ENCODE measurements around the gene FAM120B.
"Not testable (repeated sequence)": the region's sequence is repeated elsewhere in the genome, so short reads cannot be mapped to it uniquely, and the experiment has no call there.

Gene FAM120B

DNA sequence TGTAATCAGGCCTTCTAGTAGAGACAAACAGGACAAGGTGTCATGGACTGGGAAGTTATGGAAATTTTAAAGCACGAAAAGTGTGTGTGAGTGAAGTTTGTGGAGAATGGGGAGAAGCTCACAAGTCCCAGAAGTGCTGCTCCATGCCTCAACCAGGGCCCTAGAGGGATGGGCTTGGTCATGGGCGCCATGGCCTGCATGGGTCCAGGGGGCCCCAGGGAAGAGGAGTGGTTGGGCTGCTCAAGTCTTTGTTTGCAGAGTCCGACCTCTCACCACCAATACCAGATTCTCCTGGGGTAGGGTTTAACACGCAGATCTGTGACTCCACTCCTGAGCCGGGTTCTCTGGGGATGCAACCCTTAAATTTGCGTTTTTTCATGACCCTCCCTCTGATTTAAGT, 88.4 kb downstream of the FAM120B start:
- no peak for DNase-seq

GRCh38 chr6:170398743-170399369, 92.3 kb downstream of the FAM120B start:
- DNase-seq: not testable (repeated sequence)

DNA sequence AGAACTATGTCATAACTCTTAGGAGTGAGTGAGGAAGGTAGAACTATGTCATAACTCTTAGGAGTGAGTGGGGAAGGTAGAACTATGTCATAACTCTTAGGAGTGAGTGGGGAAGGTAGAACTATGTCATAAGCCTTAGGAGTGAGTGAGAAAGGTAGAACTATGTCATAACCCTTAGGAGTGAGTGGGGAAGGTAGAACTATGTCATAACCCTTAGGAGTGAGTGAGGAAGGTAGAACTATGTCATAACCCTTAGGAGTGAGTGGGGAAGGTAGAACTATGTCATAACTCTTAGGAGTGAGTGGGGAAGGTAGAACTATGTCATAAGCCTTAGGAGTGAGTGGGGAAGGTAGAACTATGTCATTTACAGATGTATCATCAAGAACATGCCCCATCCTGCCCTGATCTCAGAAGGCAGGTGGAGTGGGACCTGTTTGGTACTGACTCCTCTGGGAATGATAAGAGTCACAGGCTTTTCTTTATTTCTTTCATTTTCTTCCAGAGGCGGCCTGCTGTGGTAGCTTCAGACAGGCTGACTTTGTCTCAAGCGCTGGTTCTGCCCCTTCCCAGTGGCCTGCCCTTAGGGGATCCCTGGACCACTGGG, 93.5 kb downstream of the FAM120B start:
- DNase-seq: not testable (repeated sequence)

DNA sequence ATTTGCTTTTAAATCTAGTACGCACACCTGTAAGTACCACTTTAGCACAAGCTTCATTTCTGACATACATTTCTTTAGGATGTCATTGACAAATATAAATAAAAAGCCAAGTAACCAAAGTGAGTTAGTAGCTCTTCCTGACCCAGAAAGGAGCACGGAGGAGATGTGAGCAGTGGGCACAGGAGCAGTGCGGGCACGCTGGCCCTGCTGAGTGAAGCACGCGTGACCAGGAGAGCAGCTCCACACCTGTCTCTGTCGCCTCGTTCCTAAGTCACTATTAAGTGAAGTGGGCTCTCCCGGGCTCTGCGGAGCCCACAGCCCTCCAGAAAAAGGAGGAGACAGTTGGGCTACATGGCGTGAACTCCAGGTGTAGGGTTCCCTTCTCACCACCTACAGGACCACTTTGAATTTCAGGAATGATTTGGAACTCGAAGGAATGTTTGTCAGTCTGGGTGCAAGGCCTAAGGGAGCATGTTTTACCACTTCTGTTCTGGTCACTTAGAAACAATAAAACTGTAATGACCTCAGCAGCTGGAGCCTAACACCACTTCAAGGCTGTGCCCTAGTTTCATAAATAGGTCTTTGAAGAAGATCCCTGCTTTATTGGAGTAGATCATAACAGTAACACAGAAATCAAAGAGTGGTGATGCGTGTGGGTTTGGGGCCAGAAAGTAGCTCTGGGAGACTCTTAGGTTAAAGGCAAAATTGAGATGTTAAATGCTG, 95.9 kb downstream of the FAM120B start:
- no peak for DNase-seq

DNA sequence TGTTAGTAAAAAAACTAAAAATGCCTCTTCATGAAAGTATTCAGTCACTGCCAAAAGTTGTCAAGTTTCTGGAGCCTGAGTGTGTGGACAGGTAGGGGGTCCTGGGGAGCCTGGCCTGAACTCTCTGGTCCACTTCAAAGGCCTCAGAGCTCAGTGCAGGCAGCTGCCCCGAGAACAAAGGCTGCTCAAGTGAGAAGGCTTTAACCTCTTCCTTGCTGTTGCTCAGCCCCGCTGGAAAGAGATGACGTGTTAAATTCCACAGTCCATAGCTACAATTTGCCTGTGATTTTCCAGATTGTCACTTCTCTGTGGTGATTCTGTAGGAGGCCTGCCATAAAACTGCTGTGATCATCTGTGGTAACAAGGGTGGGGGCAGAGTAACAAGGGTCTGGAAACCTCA, 96.9 kb downstream of the FAM120B start:
- DNase-seq: no peak

DNA sequence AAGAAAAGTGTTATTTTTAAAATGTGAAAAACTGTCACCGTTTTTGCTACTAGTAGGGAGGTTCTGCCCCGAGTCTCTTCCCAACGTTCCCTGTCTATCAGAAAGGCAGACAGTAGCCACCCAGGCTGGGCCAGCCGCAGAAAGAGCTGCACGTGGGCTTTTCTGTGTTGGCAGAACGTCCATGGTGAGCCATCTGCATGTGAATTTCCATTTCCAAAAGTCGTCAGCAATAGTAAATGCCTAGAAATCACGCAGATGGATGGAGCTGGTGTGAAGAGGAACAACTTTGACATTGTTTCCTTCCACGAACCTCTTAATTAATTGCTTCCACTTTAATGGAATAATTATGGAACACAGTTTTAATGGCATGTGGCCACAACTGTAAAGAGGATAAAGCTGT, 97.5 kb downstream of the FAM120B start:
- DNase-seq: no peak

DNA sequence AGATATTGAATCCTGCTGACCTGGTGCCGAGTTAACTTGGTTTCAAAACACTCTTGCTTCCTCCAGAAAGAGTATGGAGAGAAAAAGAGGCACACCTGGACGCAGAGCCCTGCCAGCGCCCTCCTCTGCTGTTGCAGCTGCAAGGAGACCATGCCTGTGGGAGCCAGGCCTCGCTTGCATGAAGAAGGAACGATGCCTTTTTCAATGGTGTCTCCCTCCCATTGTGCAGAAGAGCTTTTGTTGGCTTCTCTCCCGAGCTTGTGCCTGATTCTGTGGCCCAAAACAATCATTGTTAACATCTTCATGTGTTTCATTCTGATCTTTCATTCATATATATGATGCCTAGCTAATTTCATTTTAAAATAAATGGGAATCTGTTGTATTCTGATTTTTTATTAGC, 98.1 kb downstream of the FAM120B start:
- no peak for DNase-seq

DNA sequence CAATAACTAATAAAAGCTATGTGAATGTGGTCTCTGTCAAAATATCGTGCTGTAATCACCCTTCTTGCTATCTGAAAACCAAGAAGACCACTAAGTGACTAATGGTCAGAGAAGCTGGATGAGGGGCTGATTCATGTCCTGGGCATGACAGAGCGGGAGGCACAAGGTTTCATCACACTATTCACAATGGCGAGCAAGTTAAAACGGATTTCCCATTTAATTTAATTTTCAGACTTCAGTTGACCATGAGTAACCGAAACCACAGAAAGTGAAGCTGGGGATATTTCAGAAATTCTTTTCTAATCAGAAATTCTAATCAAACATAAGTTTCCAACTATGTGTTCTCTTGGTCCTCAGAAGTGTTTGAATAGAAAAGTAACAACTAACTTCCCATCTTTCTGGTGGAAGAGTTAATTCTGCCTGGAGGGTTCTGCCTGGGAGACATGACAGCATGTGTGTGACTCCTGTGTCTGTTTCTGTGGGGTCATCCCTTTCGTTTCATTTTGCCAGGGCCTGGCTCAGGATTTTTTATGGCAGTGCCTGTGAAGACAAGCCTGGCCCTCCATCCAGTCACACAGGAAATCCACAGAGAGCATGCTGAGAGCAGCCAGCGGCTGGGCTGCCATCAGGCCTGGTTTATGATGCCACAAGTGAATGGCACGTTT, 98.9 kb downstream of the FAM120B start:
- DNase-seq: no peak

DNA sequence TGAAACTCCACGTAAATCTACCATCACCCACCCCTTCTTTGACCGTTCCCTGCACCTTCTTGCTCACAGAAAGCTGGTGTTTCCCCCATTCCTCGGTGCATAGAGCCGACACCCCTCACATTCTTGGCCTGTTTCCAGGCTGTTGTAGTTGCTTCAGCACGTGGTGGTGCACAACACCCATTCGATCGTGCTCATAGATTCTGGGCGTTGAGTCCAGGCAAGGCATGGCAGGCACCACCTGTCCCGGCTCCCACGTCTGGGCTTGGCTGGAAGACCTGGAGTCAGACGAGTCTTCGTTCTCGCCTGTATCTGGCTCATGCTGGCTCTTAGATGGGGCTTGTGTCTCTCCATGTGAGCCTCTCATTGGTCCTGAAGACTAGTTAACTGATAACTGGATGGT, 100.6 kb downstream of the FAM120B start:
- DNase-seq: no peak

GRCh38 chr6:170407932-170408331, 101.4 kb downstream of the FAM120B start:
- no peak for DNase-seq

DNA sequence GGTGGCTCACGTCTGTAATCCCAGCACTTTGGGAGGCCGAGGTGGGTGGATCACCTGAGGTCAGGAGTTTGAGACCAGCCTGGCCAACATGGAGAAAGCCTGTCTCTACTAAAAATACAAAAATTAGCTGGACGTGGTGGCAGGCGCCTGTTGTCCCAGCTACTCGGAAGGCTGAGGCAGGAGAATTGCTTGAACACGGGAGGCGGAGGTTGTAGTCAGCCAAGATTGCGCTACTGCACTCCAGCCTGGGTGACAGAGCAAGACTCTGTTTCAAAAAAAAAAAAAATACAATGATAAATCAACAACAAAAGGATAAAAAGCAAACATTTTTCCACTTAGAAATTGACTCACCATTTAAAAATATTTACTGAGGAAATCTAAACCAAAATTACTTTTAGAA, 103.2 kb downstream of the FAM120B start:
- DNase-seq: not testable (repeated sequence)

- DNase-seq: no peak
Measured at GRCh38 chr6:170410241-170410640, 103.7 kb downstream of the FAM120B start.

GRCh38 chr6:170415318-170415717, 108.8 kb downstream of the FAM120B start:
- no peak for DNase-seq

DNA sequence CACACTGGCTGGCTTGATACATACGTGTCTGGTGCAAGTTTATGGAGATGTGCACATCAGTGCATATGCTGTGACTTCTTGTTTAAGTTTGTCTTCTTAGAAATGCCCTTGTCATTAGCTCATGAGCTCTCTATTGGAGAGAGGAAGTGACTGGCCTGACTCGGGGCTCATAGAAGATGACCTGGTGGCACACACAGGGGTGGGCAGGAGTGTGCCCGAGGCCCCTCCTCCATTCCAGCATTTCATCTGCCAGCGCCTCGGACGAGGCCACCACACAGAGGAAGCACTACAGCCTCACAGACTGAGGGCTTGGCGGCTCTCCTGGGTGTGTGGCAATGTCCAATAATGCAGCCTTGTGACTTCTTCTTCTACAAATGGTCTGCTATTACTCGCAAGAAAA, 109.7 kb downstream of the FAM120B start:
- no peak for DNase-seq

DNA sequence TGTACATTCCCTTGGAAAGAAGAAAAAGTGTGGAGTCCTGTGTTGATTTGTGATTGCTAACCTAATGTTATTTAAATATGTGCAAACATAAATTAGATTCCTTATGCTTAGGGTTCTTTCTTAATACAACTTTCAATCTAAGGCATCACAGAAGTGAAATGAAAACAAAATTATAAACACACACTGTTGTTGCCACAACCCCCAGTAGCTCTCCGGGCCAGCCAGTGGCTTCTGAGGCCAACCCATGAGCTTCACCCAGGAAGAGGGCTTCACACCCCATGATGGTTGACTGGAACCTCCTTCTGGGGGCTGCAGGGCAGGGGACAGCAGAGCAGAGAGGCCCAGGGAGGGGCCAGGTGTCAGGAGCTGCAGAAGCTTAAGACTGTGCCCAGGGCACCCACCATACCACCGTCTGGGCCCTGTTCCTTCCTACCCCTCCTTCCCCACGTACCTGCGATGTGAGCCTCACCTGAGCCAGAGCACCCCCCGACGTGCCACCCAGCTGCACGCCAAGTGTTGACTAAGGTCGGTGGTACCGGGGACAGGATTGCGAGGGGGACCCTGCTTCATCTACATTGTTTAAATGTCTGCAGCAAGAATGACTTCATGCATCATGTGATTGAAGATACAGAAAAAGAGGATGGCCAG, 110.5 kb downstream of the FAM120B start:
- DNase-seq: no peak

- no peak for DNase-seq
Measured at GRCh38 chr6:170417881-170418280, 111.3 kb downstream of the FAM120B start.

GRCh38 chr6:170420283-170420682, 113.7 kb downstream of the FAM120B start:
- no peak for DNase-seq

DNA sequence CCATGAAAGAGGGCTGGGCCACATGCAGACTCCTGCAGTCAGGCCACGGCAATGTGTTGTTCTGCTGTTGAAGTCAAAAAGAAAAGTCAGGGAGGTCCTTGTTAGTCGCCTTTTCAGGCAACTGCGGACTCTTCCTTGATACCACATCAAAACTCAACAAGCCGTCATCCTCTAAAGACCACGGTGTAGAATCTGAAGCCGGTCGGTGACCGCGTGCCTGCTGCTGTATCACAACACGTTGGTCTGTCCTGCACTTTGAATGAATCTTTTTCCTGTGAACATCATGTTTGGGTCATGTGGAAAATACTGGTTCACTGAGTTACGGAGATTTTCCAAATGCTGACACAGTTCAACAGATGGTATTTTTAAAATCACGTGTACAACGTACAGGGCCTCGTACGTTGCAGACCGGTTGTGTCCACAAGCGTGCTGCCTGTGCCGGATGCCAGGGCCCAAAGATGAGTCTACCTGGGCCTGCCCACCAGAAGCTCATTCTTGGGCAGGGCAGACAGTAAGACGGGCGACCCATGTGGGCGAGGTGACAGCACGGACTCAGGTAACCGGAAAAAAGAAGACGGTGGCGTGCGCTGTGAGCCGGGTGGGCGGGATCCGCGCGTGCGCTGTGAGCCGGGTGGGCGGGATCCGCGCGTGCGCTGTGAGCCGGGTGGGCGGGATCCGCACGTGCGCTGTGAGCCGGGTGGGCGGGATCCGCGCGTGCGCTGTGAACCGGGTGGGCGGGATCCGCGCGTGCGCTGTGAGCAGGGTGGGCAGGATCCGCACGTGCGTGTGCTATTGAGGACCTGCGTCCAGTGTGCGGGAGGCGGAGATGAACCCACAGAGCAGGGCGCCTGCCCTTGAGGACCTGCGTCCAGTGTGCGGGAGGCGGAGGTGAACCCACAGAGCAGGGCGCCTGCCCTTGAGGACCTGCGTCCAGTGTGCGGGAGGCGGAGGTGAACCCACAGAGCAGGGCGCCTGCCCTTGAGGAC, 114.5 kb downstream of the FAM120B start:
- DNase-seq: no peak

DNA sequence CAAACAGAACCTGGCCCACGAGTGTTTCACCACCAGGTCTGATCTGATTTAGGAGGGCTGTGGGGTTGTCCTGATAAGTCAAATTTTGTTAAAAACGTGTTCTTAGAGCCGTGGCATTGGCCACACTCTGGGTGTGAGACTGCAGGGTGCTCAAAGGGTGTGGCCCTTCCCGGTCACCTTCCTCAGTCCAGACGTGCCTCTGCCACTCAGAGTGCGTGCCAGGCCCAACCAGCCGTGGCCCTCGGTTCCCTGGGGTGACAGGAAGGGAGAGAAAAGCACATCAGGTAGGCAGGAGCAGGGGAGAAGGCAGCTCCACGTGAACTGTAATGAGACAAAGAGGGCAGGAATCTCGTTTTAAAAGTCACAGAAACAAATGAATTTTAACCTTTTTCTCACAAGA, 115.4 kb downstream of the FAM120B start:
- no peak for DNase-seq

- DNase-seq: no peak
Measured at GRCh38 chr6:170423030-170423429, 116.5 kb downstream of the FAM120B start.

- DNase-seq: no peak
Measured at GRCh38 chr6:170423814-170424603, 117.5 kb downstream of the FAM120B start.

Data from activated CD8-positive, alpha-beta memory T cell treated with anti-CD3 and anti-CD28 coated beads, Interleukin-2, amount 50 U/mL, for 4 hours (primary cell).